ENCODE data around the gene PRKAR1B.

Gene PRKAR1B

DNA sequence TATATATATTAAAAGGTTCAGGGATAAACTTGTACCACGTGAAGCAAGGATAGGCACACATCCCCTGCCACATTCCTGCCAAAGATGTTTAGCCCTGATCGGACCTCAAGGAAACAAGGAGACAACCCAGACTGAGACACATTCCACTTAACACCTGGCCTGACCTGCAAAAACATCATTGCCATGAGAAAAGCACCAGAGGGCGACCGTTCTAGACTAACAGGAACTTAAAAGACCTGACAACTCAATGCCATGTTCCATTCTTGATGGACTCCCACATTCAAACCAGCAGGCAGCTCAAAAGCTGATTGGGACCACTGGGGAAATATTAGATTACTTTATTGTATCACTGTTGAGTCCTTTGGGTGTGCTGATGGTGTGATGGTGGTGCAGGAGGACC lies 199.4 kb downstream of the PRKAR1B start:
- H3K4me3 ChIP-seq (ENCODE audit: low read depth, low read length) = no peak overlapping the region

- no peak overlapping the region for H3K4me3 ChIP-seq (ENCODE audit: low read depth, low read length)
These were observed 200.5 kb downstream of the PRKAR1B start for GRCh38 chr7:526460-527034.

DNA sequence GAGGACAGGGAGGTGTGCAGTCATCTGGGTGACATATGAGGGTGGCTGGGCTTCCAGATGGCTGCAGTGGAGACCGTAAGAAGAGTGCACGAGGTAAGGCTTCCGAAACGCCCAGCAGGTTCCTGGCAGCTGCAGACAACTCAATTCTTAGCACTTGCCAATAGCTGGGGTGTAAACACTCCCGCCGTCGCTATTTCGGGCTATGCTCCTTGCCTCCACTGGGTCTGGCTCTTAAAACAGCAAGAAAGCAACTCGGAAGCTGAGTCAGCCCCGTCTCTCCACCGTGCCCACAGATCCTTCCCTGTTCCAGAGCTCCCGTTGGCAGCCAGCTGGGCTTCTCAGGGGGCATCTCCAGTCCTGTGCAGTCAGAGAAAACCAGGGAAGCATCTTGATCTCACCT lies 201.3 kb downstream of the PRKAR1B start:
- H3K4me3 ChIP-seq (ENCODE audit: low read depth, low read length) = no peak overlapping the region

GRCh38 chr7:524800-525199 lies 202.3 kb downstream of the PRKAR1B start:
- no peak overlapping the region for H3K4me3 ChIP-seq (ENCODE audit: low read depth, low read length)

- H3K4me3 ChIP-seq (ENCODE audit: low read depth, low read length) = no peak overlapping the region
These were observed 203.4 kb downstream of the PRKAR1B start for GRCh38 chr7:523347-524336.

DNA sequence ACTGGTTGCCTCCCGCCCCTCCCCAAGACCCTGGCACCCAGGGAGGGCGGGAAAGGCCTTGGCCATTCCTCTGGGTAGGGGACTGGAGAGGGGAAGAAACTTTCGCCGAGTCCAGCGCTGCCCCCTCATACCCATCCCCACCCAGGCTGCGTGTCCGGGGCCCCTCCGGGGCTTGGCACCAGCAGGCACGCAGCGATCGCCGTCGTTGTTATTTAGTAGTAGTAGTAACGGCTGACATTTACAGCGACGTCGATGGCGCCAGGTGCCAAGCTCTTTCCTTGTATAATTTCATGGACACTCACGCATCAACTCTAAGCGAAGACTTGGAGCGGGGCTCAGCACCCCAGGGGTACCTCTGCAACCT lies 204.1 kb downstream of the PRKAR1B start:
- no peak overlapping the region for H3K4me3 ChIP-seq (ENCODE audit: low read depth, low read length)

DNA sequence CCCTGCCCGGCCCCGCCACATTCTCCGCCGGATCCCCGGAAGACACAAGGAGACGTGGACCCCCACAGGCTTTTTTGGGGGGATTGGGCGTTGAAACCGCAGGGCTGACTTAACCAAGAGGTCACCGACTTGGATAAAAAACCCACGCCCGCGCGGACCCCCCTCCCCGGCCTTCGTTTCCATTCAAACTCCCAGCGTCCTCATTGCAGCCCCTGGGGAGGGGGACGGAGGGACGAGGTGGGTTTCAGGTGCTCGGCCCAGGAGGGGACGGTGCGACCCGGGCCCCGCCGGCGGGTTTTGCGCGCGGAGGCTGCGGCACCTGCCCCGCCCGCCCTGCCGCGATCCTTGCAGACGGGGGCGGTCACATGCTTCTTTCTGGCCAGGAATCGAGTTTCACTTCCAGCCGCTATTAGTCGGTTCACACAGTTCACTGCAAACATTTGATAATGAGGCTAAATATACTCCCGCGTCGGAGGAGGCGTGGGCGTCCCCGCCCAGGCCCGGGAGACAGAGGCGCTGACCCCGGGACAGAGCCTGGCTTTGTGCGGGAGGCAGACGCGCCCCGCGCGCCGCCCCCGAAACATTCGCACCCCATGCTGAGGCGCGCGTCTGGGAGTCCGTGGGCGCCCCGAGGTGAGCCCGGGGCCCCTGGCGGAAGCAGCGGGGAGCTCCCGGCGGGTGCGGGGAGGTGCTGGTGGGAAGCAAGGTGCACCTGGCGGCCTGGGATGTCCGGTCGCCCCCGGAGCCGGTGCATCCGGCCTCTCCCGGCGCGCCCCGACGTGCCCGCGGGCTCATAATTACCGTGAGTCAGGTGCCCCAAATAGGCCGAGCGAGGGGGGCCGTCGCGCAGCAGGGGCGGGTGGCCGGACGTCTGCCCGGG lies 204.8 kb downstream of the PRKAR1B start:
- peak overlapping the region; percentile 13 for H3K4me3 ChIP-seq (ENCODE audit: low read depth, low read length)

DNA sequence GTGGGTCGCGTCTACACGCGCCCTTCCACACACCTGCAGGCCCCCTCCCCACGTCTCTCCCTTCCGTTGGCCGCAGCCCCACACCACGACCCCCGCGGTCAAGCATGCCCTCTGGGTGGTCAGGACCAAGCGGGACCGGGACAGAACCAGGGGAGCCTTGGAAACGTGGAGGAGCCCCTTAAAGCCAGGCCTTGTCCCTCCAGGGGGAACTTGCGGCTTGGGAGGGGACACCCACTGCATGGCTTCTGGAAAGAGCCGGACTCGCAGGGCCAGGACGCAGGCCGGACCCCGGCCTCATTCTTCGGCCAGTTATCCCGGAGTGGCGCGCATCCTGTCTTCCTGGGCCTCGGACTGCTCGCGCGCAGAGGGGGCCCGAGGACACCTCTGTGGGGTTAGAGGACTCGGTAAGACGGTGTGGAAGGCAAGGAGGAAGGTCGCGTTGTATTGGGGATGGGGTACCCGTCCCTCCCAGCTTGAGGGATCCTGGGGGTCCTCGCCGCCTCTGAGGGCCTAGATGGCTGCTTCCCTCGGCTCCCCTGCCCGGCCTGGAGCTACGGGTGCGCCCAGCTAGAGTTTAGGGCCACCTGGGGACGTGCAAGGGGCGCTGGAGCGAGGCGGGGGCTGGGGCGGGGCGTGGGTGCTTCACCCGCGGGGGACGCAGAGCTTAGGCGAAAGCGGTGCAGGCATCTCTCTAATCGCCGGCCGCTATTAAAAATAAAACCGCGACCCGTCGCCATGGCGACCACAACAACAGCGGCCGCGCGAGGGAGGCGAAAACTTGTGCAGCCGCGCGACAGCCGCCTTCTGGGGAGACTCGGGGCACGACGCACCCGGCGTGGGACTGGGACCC lies 205.6 kb downstream of the PRKAR1B start:
- H3K4me3 ChIP-seq (ENCODE audit: low read depth, low read length) = no peak overlapping the region

GRCh38 chr7:520503-521161 lies 206.4 kb downstream of the PRKAR1B start:
- peak overlapping the region; percentile 38 for H3K4me3 ChIP-seq (ENCODE audit: low read depth, low read length)

DNA sequence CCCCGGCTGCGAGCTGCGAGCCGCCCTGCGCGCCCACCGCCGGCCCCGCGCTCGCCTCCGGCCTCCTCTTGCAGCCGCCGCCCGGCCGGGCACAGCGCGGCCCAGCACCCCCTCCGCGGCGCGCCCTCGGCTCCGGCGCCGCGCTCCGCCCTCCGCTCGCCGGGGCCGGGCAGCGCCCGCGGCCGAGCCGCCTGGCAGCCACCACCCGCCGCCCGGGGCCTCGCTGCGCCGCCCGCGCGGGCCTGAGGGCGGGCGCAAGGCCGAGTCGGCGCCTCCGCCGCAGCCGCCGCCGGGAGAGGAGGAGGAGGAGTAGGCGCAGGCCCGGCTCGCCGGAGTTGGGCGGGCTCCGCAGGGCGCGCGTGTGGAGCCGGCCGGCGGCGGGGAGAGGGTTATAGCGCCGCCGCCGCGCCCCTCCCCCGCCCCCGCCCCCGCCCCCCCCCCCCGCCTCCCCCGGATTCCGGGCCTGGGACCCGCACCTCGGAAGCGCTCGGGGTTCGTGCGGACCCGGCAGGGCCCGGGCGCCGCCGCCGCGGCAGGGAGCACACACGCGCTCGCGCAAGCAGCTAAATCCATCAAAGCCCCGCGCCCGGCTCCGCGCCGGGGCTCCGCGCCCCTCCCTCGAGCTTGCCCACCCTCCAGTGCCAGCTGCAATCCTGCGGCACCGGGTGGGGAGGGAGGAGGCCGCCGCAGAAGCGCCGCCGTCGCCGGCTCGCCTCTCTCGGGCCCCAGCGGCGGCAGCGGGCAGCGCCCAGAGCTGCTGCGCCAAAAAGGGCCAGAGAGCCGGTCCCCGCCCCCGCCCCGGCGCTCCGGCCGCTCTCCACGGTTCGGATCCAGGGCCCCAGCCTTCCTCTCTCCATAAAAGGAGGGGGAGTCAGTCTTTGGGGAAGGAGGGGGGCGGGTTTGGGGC lies 207.3 kb downstream of the PRKAR1B start, which contains the start of gene PDGFA:
TSS of gene PDGFA (minus strand) at position 363 of the 907 bp plus-strand sequence. CDS start 845 bp downstream, outside the sequence.
- peak within 1 kb of the TSS; percentile 70 for H3K4me3 ChIP-seq (ENCODE audit: low read depth, low read length)

- peak overlapping the region; percentile 70 for H3K4me3 ChIP-seq (ENCODE audit: low read depth, low read length)
These were observed 208.2 kb downstream of the PRKAR1B start for GRCh38 chr7:518630-519483.

- peak overlapping the region; percentile 70 for H3K4me3 ChIP-seq (ENCODE audit: low read depth, low read length)
These were observed 209.1 kb downstream of the PRKAR1B start for GRCh38 chr7:517774-518629.

- peak overlapping the region; percentile 70 for H3K4me3 ChIP-seq (ENCODE audit: low read depth, low read length)
These were observed 210.2 kb downstream of the PRKAR1B start for GRCh38 chr7:516606-517456.

GRCh38 chr7:516216-516605 lies 210.9 kb downstream of the PRKAR1B start:
- no peak overlapping the region for H3K4me3 ChIP-seq (ENCODE audit: low read depth, low read length)

GRCh38 chr7:515628-516027 lies 211.5 kb downstream of the PRKAR1B start:
- H3K4me3 ChIP-seq (ENCODE audit: low read depth, low read length) = no peak overlapping the region

All from iPS-11a (cell line).